ENCODE data around the gene BNIPL.

The BNIPL gene

GRCh38 chr1:151056149-151056548, 19.8 kb downstream of the BNIPL start:
- no peak for DNase-seq
- Histone ChIP-seq H3K27ac (peak overlapping the region; percentile 81 to 91), H3K36me3 (peaks cover 39 to 57% (median 47%) of the 10 kb centered on the region in 3 donors), H3K9me3 (no peaks in the 10 kb centered on the region), H3K27me3 (no peaks in the 10 kb centered on the region), H3K4me3 (no peak overlapping the region), H3K4me1 (peaks cover 0 to 43% (median 27%) of the 10 kb centered on the region in 4 donors)
- intact Hi-C loops (cut with DNase I; ENCODE audit: low total_unique reads), result no loop called here
- TF ChIP-seq, protein P1, sequence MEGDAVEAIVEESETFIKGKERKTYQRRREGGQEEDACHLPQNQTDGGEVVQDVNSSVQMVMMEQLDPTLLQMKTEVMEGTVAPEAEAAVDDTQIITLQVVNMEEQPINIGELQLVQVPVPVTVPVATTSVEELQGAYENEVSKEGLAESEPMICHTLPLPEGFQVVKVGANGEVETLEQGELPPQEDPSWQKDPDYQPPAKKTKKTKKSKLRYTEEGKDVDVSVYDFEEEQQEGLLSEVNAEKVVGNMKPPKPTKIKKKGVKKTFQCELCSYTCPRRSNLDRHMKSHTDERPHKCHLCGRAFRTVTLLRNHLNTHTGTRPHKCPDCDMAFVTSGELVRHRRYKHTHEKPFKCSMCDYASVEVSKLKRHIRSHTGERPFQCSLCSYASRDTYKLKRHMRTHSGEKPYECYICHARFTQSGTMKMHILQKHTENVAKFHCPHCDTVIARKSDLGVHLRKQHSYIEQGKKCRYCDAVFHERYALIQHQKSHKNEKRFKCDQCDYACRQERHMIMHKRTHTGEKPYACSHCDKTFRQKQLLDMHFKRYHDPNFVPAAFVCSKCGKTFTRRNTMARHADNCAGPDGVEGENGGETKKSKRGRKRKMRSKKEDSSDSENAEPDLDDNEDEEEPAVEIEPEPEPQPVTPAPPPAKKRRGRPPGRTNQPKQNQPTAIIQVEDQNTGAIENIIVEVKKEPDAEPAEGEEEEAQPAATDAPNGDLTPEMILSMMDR (IDR thresholded peaks at IDR 0.05), result no peak

DNA sequence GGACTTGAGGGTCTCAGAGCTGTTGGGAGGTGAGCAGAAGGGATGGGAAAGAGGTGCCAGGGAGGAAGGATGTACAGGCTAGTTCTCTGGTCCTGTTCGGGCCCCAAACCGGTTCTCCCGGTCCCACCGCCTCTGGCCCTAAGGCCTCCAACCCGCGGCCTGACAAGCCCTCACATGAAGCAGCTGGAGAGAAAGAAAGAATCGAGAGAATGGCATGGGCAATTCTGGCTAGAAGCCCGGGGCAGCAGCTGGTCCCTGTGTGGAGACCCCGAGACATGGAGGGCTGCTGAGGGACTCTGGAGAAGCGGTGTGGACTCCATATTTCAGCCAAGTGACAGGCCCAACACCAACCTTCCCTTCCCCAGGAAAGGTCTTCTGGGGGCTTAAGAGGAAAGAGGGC, 22.3 kb downstream of the BNIPL start:
- no peak for DNase-seq
- Histone ChIP-seq H3K27me3 (no peaks in the 10 kb centered on the region), H3K9me3 (no peaks in the 10 kb centered on the region), H3K27ac (peak overlapping the region; percentile 81 to 91), H3K36me3 (peaks cover 24 to 32% (median 25%) of the 10 kb centered on the region in 3 donors), H3K4me1 (peaks cover 0 to 43% (median 27%) of the 10 kb centered on the region in 4 donors), H3K4me3 (peak overlapping the region; percentile 75 to 91)
- TF ChIP-seq, protein P1 (IDR thresholded peaks at IDR 0.05), result no peak
- intact Hi-C loops (cut with DNase I; ENCODE audit: low total_unique reads), result no loop called here

- H3K9me3 ChIP-seq, result no peaks in the 10 kb centered on the region
- intact Hi-C loops (cut with DNase I; ENCODE audit: low total_unique reads), result no loop called here
- peak within 1 kb of the TSS; percentile 75 to 91 for H3K4me3 ChIP-seq
- peaks cover 0 to 43% (median 27%) of the 10 kb centered on the region in 4 donors for H3K4me1 ChIP-seq
- TF ChIP-seq, protein P1 (IDR thresholded peaks at IDR 0.05), result peak; percentile 88 to 95
- H3K36me3 ChIP-seq, result peaks cover 17 to 25% (median 18%) of the 10 kb centered on the region in 3 donors
- peak within 1 kb of the TSS; percentile 81 to 91 for H3K27ac ChIP-seq
- peak; percentile 71 to 90 for DNase-seq
- no peaks in the 10 kb centered on the region for H3K27me3 ChIP-seq
Observed at GRCh38 chr1:151059109-151060006, 23.0 kb downstream of the BNIPL start, which contains the start of gene CDC42SE1. Gene CDC42SE1, minus strand, starts transcription at chr1:151059622. Its CDS starts 3,892 bp downstream, at chr1:151055730.

DNA sequence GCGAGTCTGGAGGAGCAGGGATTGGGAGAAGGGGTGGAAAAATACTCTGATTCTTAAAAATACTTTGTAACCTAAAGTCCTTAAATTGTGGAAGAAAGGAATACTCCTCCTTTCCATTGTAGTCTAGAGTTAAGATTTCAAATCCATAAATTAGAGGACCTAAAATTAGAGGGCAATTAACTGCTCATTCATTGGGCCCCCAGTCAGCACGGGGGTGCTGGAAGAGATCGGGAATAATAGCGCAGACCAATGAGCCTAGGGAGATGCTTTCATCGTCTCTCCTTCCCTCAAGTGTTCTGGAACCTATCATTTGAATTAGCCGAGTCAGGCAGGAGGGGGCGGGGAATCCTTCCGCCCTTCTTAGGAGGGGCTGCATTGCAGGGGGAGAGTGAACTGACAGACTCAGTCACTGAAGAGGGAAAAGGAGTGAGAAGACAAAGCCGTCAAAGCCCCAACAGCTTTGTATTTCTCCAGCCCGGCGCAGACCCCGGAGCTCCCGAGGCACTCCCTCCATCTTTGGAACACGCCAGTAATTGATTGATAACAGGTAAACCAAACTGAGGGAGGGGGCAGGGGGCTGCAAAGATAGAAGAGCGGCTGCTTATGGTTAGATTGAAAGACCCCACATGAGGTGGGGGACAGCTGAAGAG, 23.7 kb downstream of the BNIPL start, which contains the start of gene MLLT11:
Gene MLLT11, plus strand, starts transcription at position 391 of the 650 bp plus-strand sequence. CDS start 6,828 bp downstream, outside the sequence.
- H3K4me1 ChIP-seq, result peaks cover 0 to 43% (median 27%) of the 10 kb centered on the region in 4 donors
- no peaks in the 10 kb centered on the region for H3K9me3 ChIP-seq
- H3K36me3 ChIP-seq, result peaks cover 10 to 17% (median 11%) of the 10 kb centered on the region in 3 donors
- intact Hi-C loops (cut with DNase I; ENCODE audit: low total_unique reads), result no loop called here
- no peaks in the 10 kb centered on the region for H3K27me3 ChIP-seq
- TF ChIP-seq, protein P1 (IDR thresholded peaks at IDR 0.05), result no peak
- peak within 1 kb of the TSS; percentile 81 to 91 for H3K27ac ChIP-seq
- peak in 1 of 2 donors; percentile 73 for DNase-seq
- H3K4me3 ChIP-seq, result peak within 1 kb of the TSS; percentile 75 to 91

DNA sequence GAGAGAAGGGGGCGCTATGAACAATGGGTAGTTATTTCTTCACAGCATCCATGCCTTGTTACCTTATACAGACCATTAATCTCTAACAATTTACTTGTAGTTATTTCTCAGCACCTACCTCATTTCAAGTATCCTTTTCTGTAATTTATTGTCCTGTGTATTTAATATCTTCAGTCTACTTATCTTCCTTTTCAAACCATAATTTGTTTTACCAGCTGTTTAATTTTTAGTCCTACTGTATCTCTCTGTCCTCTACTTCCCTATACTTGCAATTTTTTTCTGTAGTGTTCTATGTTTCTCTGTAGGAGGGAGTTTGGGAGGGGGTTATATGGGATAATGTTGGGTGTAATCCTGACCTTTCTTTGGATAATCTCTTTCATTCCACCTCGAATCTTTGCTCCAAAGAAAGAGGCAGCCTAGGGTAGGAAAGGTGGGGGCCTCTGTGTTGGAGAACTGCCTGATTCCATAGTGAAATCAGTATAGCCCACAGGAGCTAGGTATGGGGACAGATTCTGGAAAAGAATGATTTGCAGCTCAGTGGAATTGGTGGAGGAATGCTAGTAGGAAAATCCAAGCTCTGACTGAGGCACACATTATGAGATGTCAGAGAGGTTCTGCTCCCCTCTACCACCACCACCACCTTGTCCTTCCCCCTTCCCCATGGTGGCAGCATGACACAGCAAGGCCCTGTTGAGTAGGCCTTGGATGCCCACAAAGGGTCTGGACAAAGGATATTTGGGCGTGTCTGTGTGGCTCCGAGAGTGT, 24.5 kb downstream of the BNIPL start:
- DNase-seq, result peak in 1 of 2 donors; percentile 31
- Histone ChIP-seq H3K36me3 (peaks cover 3 to 10% (median 4%) of the 10 kb centered on the region in 3 donors), H3K4me3 (peak overlapping the region; percentile 75 to 91), H3K27me3 (no peaks in the 10 kb centered on the region), H3K4me1 (peaks cover 0 to 37% (median 25%) of the 10 kb centered on the region in 4 donors), H3K9me3 (no peaks in the 10 kb centered on the region), H3K27ac (peak overlapping the region; percentile 81 to 91)
- TF ChIP-seq, protein P1 (IDR thresholded peaks at IDR 0.05), result no peak
- intact Hi-C loops (cut with DNase I; ENCODE audit: low total_unique reads), result no loop called here
